Thoracic aorta (tissue), 2 donors: Measurements from ENCODE around the gene DENND5B. TPM values are rescaled to one million over a fixed set of nuclear protein-coding genes. Genes with fewer than 3 reads are reported as not detected.
"Not testable (repeated sequence)": the region's sequence is repeated elsewhere in the genome, so short reads cannot be mapped to it uniquely, and the experiment has no call there.

Experiments
- ATAC-seq: fragments of 150-250 bp; one replicate; pipeline ENCODE4 v1.8.0; 2017; ENCODE audit warnings: low read depth; ENCODE audit not compliant: insufficient number of reproducible peaks, low FRiP score
- DNase-seq: peaks from one replicate; pipeline ENCODE4 v3.0.0-alpha.2; 2020; ENCODE audit warnings: low spot score
- H3K27ac ChIP-seq, 2 donors: fragments of 200-600 bp; sonication (generic); 1 replicate in 1 of 2; 2 replicates in 1 of 2; pipeline ENCODE4 v1.5.1; 2016; ENCODE audit warnings: mild to moderate bottlenecking in 2 of 2, moderate library complexity in 2 of 2
- H3K27me3 ChIP-seq: fragments of 200-600 bp; sonication (generic); replicated peaks from 2 replicates; pipeline ENCODE4 v1.6.0; 2016; ENCODE audit warnings: mild to moderate bottlenecking; ENCODE audit not compliant: insufficient read depth
- H3K36me3 ChIP-seq: fragments of 200-600 bp; sonication (generic); one replicate; pipeline ENCODE4 v1.5.1; 2016
- H3K4me1 ChIP-seq, 2 donors: fragments of 200-600 bp; sonication (generic); 1 replicate in 1 of 2; 2 replicates in 1 of 2; pipeline versions ENCODE4 v1.5.1 to v1.6.0; 2016; ENCODE audit warnings: low read depth in 2 of 2, mild to moderate bottlenecking in 1 of 2; ENCODE audit not compliant: control insufficient read depth in 1 of 2
- H3K4me3 ChIP-seq: fragments of 200-600 bp; sonication (generic); 2 replicates; pipeline ENCODE4 v1.5.1; 2016; ENCODE audit warnings: mild to moderate bottlenecking
- H3K9me3 ChIP-seq: fragments of 200-600 bp; sonication (generic); 2 replicates; pipeline ENCODE4 v1.5.1; 2016
- CTCF ChIP-seq: fragments of 200-600 bp; sonication (generic); IDR thresholded peaks from one replicate; pipeline ENCODE4 v1.5.1; 2019; ENCODE audit warnings: antibody characterized with exemption
- total RNA-seq, 2 donors: library from RNA; depleted of rRNA; stranded (reverse); fragments of >200 nt; gene quantifications; one replicate each; pipeline versions ENCODE4 v1.1.0 to v1.2.3, GENCODE V29; 2016

Gene DENND5B
- total RNA-seq, 2 donors from 2014 or later, result 28.6 to 43.9 TPM

DNA sequence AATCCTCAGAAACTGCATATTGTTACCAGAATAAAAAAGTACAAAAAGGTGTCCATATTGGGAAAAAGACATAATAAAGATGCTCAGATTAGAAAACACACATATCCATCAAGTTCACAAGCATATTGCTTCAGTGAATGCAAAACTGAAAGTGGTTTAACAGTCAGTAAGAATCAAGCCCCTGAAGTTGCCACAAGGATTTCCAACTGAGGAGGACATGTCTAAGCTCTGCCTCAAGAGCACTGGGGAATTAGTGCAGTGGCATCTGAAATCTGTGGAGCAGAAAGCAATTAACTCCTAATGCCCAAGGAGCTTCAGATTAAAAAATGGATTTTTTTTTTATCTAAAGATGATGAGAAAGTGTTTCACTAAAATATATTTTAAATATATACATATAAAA is 113.2 kb downstream of the DENND5B start:
- Histone ChIP-seq H3K27ac (no peak overlapping the region), H3K36me3 (peaks cover 5% of the 10 kb centered on the region), H3K9me3 (no peaks in the 10 kb centered on the region), H3K4me3 (no peak overlapping the region), H3K27me3 (no peaks in the 10 kb centered on the region), H3K4me1 (peaks cover 2 to 13% of the 10 kb centered on the region in 2 donors)
- no peak for ATAC-seq
- no peak for DNase-seq
- TF ChIP-seq CTCF, result no peak

- Histone ChIP-seq H3K27me3 (no peaks in the 10 kb centered on the region), H3K36me3 (peaks cover 5% of the 10 kb centered on the region)
- TF ChIP-seq CTCF, result no peak
These were observed 114.5 kb downstream of the DENND5B start for GRCh38 chr12:31476437-31476836.

DNA sequence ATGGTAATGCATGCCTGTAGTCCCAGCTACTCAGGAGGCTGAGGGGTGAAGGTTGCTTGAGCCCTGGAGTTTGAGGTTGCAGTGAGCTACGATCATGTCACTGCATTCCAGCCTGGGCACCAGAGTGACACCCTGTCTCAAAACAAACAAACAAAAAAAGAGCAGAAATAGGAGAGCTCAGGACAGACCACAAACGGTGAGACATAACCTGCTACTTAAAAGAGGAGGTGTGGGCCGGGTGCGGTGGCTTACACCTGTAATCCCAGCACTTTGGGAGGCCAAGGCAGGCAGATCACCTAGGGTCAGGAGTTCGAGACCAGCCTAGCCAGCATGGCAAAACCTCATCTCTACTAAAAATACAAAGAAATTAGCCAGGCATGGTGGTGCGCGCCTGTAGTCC is 115.3 kb downstream of the DENND5B start:
- not testable (repeated sequence) for H3K27me3 ChIP-seq, DNase-seq, H3K36me3 ChIP-seq, ATAC-seq, H3K27ac ChIP-seq, H3K4me3 ChIP-seq, H3K9me3 ChIP-seq
- H3K4me1 ChIP-seq, result peaks cover under 1 to 13% of the 10 kb centered on the region in 2 donors

More at GRCh38 chr12:31476437-31476836, 114.5 kb downstream of the DENND5B start:
- no peak overlapping the region for H3K27ac ChIP-seq
- peaks cover 2 to 13% of the 10 kb centered on the region in 2 donors for H3K4me1 ChIP-seq
- H3K4me3 ChIP-seq, result no peak overlapping the region
- ATAC-seq (no peak), DNase-seq (no peak)
- no peaks in the 10 kb centered on the region for H3K9me3 ChIP-seq

DNA sequence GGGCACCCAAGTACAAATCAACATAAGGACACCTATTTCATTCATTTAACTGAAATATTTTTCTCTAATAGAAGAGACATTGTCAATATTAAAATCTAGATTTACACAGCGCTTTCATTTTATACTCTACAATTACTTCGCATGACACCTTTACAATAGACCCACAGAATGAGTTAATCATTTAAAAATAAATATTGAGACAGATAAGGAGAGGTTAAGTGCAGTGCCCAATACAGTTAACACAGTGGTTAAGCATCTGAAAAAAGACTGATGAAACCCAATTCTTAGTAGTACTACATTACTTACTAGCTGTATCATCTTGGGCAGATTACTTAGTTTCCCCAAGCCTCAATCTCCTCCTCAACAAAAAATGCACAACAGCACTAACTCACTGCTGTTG is 116.2 kb downstream of the DENND5B start:
- H3K9me3 ChIP-seq, result no peaks in the 10 kb centered on the region
- ATAC-seq (no peak), DNase-seq (no peak)
- peaks cover 0 to 13% of the 10 kb centered on the region in 2 donors for H3K4me1 ChIP-seq
- no peak overlapping the region for H3K4me3 ChIP-seq
- TF ChIP-seq CTCF, result no peak
- H3K27ac ChIP-seq, result no peak overlapping the region
- no peaks in the 10 kb centered on the region for H3K27me3 ChIP-seq
- peaks cover 4% of the 10 kb centered on the region for H3K36me3 ChIP-seq

DNA sequence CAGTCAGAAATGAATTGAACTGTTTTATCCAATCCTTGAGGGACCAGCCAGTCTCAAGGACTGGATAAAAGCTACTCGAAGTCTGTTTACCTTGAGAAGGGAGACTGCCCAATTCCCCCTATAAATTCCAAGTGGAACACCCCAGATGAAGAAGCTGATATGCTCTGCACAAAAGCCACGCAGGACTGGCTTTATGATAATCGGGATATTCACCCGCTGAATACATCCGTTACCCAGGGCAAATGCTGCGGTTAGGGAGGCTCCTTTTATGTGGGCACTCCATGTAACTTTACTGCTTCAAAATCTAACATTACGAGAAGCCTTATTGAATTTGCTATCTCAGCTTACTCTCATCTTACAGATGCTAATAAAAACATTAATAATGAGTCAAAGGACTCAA is 119.1 kb downstream of the DENND5B start:
- DNase-seq (no peak), ATAC-seq (no peak)
- TF ChIP-seq CTCF, result no peak
- Histone ChIP-seq H3K27ac (no peak overlapping the region), H3K27me3 (no peaks in the 10 kb centered on the region), H3K36me3 (no peaks in the 10 kb centered on the region), H3K9me3 (no peaks in the 10 kb centered on the region), H3K4me1 (peaks cover 0 to 5% of the 10 kb centered on the region in 2 donors), H3K4me3 (no peak overlapping the region)

DNA sequence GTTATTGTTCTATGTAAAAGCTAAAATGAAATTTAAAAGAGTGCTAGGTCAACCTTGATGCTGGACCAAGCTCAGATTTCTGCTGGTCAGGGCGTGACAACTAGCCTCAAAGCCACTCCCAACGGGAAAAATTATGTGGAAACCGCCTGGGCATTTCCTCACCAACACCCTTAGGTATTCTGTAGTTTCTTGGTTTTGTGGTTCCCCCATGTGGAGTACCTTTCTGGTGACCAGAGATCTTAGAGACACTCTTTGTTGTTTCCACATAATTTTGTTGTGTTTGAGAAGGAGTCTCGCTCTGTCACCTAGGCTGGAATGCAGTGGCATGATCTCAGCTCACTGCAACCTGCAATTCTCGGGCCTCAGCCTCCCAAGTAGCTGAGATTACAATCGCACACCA is 119.9 kb downstream of the DENND5B start:
- no peak for DNase-seq
- Histone ChIP-seq H3K36me3 (no peaks in the 10 kb centered on the region), H3K27me3 (no peaks in the 10 kb centered on the region), H3K4me3 (no peak overlapping the region), H3K27ac (no peak overlapping the region), H3K4me1 (peaks cover 0 to 5% of the 10 kb centered on the region in 2 donors), H3K9me3 (no peaks in the 10 kb centered on the region)
- TF ChIP-seq CTCF, result no peak
- ATAC-seq, result no peak
